ENCODE data around the gene DOCK4.

The DOCK4 gene

DNA sequence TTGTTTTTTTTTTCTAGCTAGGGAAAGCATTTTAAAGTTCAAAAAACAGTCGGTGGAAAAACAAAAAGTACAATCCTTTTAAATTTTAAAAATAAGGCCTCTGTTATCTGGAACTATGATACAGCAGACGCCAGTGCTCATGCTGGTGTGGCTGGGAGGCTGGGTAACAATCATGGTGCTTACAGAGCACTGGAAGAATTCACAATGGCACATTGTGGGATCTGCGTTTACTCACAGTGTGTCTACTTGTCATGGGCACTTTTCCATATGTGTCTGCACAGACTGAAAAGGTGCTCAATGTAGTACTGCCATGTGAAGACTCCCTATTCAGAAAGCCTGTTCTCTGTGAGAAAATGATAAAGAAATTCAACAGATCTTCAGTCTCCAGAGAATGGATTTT is 365.7 kb downstream of the DOCK4 start:
- DNase-seq: no peak

DNA sequence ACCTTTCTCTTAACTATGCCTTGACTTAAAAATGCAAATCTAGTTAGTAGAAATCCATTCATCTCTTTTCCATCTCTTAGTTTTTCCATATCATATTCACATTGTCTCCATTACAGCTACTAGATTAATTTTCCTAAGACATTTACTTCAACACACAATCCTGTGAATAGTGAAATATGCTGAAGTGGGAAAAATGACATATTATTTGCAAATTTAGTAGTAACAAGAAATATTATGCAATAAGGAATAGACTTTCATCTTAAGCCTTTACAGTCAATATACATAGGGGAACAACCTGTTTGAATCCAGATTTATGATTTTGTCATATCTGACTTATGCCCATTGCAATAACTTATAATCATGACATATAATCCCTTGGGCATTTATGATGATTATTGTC is 366.9 kb downstream of the DOCK4 start:
- no peak for DNase-seq

DNA sequence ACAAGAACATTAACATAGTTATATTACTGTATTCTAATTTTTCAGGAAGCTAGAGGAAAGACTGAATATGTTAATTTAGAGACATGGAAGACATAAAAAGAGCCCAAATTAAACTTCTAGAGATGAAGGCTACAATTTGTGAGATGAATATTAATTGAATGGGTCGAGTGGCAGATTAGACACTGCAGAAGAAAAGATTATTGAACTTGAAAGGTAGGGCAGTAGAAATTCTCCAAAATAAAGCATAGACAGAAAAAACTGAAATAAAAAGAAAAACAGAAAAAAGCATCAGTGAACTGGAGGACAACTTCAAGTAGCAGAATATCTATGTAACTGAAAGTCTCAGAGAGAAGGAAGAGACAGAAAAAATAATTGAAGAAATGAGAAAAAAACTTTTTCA is 369.6 kb downstream of the DOCK4 start:
- no peak for DNase-seq

DNA sequence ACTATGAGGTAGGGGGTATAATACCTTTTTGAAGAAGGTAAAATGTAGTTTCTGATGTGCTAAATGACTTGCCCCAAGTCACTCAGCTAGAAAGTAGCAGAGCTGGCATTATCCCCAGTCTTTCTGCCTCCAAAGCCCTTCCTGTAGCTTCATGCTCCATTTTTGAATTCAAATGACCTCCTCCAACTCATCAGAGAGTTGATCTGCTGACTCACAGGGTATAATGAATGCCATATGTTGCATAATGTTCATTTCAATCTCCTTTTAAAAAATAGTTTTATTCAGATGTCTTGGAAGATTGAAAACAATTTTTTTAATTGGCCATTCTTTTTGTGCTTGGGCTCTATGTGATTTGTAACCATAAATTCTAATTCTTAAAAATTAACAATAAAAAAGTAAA is 371.1 kb downstream of the DOCK4 start:
- no peak for DNase-seq

DNA sequence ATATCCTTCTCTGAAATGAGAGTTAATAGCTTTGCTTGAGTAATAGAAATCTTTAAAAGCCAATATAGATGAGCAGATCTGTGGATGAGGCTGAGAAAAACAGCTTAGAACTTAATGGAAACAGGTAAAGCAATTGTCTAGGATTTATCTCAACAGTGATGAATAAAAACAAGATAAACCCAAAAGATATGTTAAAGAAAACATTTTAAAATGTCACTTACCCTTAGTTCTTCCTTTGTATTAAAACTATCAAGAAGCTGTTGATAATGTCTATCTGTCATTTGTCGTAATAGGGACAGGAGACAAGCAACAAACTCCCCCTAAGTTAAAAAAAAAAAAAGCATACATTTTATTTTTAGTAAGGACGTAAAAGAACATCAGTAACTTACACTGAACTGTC is 371.8 kb downstream of the DOCK4 start:
- no peak for DNase-seq

DNA sequence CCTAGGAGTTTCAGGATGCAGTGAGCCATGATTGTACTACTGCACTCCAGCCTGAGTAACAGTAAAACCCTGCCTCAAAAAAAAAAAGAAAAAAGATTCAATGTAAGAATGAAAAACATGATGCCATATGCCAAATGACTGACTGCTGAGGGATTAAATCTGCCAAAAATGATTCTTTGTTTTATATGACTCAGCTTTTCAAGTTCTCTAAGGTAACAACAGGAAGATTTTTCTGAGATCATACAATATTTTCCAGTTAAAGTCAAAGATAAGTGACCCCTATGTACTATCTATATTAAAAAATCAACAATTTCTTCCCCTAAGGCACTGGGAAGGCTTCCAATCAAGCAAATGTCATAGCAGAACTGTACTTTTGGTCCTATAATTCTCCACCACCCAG is 372.7 kb downstream of the DOCK4 start:
- DNase-seq: no peak

DNA sequence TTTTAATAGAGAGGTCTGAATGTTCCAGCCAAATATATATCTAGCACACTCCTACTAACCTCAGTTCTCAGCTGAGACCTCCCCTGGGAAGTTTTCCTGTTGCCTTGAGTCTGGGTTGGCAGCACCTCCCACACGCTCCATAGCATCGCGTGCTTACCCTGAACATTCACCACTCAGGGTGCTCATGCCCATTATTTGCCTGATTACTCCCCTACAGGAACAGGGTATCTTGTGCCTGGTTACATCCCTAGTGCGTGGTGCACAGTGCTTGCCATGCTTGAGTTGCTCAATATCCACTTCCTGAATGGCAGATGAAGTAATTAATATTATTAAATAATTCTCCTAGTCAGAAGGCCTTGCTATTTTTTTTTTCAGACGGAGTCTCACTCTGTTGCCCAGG is 374.0 kb downstream of the DOCK4 start:
- no peak for DNase-seq

DNA sequence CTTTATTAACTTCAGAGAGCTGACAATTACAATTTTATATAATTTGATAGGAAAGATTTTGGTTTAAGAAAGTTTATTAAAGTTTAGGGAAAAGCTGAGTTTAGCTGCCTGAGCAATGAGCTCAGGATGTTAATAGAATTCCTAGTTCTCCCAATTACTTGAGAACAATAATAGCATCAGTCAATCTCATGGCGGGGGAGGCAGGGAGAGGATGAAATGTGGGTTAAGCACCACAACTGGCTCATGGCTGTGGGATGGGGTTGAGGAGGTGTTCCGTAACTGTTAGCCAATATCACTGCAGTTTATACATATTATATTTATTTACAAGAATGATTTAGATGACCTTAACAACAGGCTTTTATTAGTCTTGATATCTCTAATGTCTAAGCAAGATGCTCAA is 377.0 kb downstream of the DOCK4 start:
- DNase-seq: no peak

DNA sequence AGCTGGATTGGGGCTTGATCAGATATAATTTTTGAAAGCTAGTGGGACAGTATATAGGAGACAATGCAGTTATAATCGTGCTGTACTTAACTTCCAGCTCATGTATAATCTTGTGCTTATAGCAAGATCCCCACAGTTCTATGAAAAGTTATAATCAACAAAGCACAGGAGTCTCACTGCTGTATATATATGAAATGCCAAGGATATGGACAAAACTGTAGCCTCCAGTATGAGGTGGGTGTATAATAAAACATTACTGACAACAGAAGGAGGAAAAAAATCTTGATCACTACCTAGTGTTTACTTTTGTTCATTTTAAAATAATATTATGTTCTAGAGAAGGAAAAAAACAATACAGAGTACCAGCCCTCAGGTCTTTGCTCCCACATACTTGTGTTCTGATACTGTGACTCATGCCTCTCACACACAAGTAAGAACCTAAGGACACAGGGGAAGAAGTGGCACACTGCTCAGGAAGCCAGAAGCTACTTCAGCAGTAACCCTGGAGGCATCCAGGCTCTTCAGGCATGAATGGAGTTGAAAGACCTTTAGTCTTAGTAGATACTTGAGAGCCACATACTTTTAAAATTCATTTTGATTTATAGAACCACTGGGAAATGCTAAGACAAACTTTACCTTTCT is 378.2 kb downstream of the DOCK4 start:
- DNase-seq: no peak

DNA sequence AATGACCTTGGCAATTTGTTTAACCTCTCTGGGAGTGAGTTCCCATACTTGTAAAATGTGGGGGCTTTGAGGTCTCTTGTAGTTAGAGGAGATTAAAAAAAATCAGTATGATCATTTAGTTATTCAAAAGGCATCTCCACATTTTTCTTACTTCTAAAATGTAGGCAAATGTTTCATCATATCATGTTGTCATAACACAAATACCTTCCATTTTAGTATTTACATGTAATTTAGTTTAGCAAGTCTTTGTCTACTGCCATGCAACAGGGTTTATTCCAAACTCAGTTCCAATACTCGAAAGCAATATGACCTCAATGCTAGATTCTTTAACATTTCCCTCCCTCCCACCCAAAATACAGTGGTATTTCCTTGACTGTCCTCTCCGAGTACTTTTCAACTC is 381.2 kb downstream of the DOCK4 start:
- no peak for DNase-seq

DNA sequence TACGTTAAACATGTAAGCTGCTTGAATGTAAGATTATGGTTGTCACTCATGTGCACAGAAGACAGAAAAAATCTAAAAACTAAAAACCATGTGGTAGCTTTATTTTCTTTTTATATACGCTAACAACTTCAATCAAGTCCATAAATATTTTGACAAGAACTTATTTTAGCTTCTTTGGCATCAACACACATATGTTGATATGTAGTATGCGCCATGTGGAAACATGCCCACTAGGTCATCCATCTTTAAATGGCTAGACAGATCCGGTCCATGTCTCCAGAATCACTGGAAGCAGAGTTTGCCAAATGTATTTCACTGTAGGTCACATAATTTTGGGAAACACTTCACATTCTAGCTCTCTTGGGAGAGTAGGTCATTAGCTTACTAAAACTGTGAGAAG is 382.4 kb downstream of the DOCK4 start:
- DNase-seq: no peak

DNA sequence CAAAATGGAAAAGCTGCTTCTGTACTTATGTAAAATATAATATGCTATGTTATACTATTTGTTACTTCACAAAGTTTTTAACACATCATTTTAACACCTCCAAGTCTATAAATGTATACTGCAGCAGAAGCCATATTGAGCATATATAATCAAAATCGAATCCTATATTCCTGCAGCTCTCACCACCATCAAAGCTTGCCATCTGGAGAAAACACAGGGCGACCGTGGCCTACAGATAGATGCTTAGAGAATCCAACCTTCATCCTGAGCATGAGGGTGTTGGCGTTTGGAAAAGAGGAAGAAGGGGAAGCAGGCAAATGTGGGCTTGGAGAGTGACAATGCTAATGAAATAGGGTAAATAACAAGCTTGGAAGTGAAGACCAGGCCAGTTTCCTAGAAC is 385.2 kb downstream of the DOCK4 start:
- no peak for DNase-seq

DNA sequence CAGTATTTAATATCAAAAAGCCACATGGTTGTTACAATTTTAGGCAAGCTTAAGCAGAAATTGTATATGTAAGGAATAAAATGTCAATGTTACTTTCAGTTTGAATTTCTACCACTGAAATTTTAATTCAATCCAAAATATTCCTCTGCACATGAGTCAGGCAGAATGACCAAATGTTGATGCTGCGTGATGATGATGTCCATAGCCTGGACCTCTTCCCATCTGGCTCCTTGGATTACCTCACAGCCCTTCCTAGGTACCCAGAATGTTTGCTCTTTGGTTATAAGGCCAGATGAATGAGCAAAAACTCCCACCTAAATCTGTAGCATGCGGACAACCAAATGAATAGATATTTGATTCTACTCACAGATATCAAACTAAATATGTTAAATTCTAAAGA is 385.6 kb downstream of the DOCK4 start:
- no peak for DNase-seq

DNA sequence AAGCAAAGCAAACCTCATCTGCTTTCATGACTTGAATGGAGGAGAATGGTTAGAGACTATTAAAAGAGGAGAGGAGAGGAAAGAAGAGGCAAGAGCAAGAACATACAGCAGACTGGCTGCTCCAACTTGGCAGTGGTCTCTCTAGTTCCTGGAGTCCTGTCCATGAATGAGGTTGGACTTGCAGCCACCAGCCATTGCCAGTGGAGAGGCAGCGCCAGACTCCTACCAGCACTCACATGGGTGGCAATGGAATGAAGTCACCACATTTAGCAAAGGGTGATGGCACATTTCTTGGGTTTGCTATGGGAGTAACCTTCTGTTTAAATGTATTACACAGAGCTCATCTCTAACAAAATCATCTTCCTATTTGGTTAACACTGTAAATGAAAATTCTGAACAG is 386.1 kb downstream of the DOCK4 start:
- DNase-seq: no peak

DNA sequence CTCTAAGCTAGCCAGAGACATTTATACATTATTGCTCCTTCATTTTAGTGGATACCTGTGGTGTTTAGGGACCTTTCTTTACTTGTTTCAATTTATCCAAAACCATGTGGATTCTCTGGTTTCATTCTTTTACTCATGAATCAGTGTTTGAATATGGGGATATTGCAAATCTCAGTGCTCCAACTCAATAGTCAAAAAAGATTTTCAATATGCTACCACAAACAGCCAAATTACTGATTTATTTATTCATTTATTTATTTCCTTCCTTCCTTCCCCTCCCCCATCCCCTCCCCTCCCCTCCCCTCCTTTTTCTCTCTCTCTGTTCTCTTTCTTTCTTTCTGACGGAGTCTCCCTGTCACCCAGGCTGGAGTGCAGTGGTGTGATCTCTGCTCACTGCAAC is 390.8 kb downstream of the DOCK4 start:
- DNase-seq: no peak

DNA sequence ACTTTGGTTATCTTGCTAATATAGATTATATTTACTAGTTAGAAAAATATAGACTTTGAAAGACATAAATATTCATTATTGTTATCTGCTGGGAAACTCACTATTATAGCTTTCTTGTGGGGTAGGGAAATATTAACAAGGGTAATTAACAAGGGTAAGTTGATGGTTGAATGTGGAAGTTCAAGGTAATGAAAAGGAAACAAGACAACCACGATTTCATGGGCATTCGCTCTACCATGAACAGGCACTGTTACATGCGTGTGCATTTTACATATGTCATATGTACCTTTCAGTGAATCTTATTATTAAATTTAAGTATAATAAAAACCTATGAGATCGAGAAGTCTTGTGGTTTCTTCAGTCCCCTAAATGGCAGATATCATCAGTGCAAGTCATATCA is 392.9 kb downstream of the DOCK4 start:
- no peak for DNase-seq

DNA sequence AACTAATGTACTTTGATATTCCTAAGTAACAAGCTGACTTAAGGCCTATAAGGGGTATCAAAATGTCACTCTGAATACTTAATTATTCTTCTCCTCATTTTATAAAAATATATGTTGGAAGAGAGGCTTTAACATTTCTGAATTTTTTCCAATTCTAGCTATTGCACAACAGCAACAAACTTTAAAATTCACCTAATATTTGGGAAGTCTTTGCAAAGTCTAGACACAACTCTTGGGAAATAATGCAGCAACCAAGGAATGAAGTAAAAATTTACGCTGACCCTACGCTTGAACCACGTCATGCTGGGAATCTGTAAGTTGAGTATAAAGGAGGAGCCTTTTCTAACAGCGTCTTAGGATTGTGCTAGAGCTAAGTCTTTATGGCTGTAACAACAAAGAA is 400.0 kb downstream of the DOCK4 start:
- no peak for DNase-seq

DNA sequence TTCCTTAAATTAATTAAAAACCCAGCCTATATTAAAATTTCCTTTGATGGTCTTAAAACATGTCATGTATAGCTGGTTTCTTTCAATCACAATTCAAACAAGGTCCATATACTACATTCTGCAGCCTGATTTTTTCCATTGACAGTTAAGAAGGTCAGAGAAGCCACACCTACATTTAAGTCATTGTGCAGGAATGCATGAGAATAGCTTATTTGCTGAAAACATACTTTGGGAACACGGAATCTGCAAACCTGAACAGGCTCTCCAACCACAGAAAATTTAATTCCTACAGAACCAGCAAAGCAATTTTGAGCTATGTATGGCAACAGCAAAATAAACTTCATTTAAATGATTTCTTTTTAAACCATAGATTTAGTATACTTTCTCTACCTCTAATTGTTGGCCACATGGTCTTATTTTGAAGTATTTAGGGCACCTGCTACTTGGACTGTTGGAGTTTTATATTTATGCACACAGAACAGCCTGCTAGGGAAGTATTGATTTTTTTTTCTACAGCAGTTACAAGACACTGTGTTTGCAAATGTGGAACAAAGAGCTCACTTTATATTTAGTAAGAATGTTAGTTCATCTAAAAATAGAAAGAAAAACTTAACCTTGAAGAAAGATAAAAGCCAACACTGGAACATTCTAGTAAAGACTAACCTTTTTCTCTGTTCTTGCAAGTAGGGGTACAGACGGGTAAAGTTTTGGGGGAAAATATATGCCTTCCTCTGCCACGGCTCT is 403.0 kb downstream of the DOCK4 start:
- no peak for DNase-seq

DNA sequence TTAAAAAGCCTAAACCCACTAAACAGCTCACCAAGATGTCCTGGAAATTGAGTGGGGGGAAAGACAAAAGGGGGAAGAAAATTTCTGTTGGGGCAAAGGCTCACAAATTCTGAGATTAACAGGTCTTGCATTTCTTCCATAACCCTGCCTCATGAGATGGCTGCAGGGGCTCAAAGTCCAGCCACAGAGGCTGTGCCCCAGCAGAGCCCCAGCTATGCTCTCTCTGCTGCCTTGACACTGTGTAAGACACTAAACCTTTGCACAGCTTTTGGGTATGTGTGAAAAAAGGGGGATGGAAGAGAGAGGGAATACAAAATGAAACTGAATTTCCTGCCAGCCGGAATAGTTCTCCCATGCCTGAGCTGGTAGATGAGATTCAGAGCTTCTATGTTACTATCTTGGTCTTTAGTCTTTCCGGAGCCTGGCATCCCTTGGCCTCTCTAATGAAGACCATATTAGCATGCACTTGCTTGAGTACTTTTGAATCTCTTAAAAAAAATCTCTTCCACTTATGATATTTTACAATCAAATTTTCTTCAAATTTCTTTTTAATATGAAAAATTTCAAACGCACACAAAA is 403.9 kb downstream of the DOCK4 start:
- DNase-seq: no peak

DNA sequence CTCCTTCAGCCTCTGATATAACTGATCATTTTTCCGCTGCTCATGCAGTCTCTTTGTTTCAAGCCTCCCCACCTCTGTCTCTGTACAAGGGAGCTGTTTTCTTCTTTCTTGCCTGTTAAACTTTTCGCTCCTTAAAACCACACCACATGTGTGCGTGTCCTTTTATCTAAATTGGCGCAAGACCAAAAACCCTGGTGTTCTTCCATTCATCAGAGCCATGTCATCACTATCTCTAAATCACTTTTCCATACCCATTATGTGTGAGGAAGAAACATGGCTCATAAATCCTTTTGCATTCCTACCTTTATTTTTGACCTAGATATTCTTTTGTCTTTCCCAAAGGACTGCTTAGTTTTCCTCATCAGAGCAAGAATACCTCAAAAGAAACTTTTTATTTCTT is 404.9 kb downstream of the DOCK4 start:
- no peak for DNase-seq

DNA sequence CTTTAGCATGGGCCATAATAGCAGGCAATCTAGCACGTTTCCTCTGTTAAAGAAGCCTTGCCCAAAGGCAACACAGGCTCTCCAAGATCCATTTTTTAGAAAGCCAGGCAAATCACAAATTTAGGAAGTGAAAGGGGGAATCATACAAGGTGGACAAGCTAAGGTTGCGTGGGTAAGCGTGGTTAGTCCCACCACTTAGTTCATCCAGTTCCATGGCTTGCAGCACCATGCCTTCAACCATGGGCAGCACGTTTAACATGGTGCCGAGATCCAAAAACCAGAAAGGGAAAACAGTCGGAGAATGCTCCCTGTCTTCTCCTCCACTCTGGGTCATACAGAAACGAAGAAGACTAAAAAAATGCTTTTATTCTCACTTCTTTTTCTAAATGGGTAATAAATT is 409.5 kb downstream of the DOCK4 start:
- DNase-seq: peak in 1 of 2 donors; percentile 4

DNA sequence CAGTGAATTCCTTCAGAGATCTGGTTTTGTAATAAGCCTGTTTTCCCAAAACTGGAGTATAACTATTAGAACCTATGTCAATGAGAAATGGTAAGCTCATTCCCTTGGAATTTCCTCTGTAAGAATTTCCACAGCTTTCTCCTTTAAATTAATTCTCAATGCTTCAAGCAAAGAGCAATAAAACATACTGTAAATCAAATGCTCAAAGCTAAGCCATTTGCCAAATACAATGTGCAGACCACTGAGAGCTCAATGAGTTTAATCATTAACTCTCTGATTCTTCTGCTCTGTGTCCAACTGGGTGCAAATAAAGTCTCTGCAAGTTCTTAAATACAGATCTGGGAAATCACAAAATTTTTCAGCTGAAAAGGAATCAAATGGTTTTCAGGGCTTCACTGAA is 416.3 kb downstream of the DOCK4 start:
- no peak for DNase-seq

DNA sequence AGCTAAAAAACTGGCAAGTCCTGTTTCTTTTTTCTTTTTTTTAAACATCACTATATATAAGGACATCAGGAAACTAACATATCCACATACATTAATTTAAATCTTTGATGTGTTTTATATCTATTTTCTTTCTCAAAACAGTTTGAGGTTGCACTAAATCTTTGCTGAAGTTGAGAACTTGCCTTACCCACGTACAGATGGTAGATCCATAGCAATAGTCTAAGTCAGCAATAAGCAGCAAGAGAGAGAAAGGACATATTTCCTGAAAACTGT is 417.2 kb downstream of the DOCK4 start:
- DNase-seq: no peak

DNA sequence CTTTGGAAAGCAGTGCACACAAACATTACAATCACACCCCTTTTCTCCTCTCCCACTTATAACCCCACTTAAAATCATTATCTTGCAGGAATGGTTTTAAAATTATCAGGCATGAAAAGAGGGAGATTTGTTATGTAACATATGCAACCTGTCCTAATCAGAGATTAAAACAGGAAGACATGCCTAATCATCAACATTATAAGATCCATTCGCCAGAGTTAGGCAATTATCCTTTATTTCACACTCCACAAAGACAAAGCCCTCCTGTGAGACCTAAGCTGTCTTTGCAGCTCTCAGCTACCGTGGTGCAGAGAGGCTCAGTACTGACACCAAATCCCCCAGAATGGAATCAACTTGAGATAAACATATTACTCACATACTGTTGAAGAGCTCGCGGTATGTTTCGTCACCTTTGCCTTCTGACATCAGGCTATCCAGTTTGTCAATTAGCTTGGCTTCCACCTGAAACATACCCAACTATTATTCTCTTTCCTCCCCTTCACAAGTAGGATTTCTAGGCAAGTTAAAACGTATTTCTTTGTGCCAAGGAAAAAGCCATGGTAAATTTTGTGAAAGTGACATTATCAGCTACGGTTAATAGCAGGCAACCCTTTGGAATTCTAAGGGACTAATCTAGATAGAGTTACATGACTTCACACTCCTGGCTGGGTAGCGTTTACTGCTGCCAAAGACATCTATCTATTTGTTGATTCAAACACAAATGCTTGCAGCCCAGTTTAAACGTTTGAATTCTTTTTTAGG is 417.7 kb downstream of the DOCK4 start:
- DNase-seq: no peak
